Neural progenitor cell (in vitro differentiated cells): Measurements from ENCODE around the gene SGPP1.

ENCODE experiments used
- CTCF ChIP-seq: fragments of 200-600 bp; sonication (generic); IDR thresholded peaks from 2 replicates; pipeline ENCODE4 v1.5.1; 2017; ENCODE audit warnings: antibody characterized with exemption, mild to moderate bottlenecking
- EZH2 ChIP-seq: fragments of 200-600 bp; sonication (generic); IDR thresholded peaks from 2 replicates; pipeline ENCODE4 v1.6.1; 2017; ENCODE audit warnings: antibody characterized with exemption, mild to moderate bottlenecking, moderate library complexity

- no peak for TF ChIP-seq CTCF
- TF ChIP-seq EZH2, result no peak
Measured at GRCh38 chr14:63777024-63777423, 49.2 kb upstream of the SGPP1 start.
